ENCODE measurements around the gene LRRC3C.

LRRC3C gene

GRCh38 chr17:39980351-39981206 lies 53.0 kb downstream of the LRRC3C start, which contains the start of gene PSMD3:
TSS of gene PSMD3 (plus strand) at chr17:39980807. CDS start at chr17:39980971, 164 bp downstream.
- DNase-seq: peak; percentile 78 to 100 (median 96)

GRCh38 chr17:39981207-39981741 lies 53.7 kb downstream of the LRRC3C start:
- no peak for DNase-seq

- DNase-seq: no peak
These were observed 54.3 kb downstream of the LRRC3C start for GRCh38 chr17:39981766-39982375.

DNA sequence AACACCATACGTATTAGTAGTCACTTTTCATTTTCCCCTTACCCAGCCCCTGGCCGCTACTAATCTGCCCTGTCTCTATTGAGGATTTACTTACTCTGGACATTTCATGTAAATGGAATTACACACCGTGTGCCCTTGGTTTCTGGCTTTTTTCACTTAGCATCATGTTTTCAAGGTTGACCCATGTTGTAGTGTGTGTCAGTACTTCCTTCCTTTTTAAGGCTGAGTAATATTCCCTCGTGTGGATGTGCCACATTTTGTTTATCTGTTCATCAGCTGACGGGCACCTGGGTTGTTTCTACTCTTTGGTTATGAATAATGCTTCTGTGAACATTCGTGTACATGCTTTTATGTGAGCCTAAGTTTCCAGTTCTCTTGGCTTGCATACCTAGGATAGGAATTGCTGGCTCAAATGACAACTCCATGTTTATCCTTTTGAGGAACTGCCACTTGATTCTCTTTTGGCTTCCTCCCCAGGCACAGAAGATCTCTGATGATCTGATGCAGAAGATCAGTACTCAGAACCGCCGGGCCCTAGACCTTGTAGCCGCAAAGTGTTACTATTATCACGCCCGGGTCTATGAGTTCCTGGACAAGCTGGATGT lies 60.8 kb downstream of the LRRC3C start:
- no peak for DNase-seq

- no peak for DNase-seq
These were observed 66.9 kb downstream of the LRRC3C start for GRCh38 chr17:39994448-39994847.
